NT2/D1 (cell line): ENCODE data around the gene RPS15A.
"Not testable (repeated sequence)": the region's sequence is repeated elsewhere in the genome, so short reads cannot be mapped to it uniquely, and the experiment has no call there.

Experiments
- SUZ12 ChIP-seq: IDR thresholded peaks from 2 replicates; pipeline ENCODE4 v1.6.1; 2011; ENCODE audit not compliant: insufficient read length, insufficient read depth; ENCODE audit errors: extremely low read depth
- YY1 ChIP-seq: IDR thresholded peaks from 2 replicates; pipeline ENCODE4 v1.6.1; 2011; ENCODE audit not compliant: insufficient read length, insufficient read depth
- ZNF274 ChIP-seq: IDR thresholded peaks from 2 replicates; pipeline ENCODE4 v1.6.1; 2011; ENCODE audit warnings: mild to moderate bottlenecking, low read depth, low read length

- not testable (repeated sequence) for TF ChIP-seq ZNF274, SUZ12, YY1
These were observed 55.9 kb downstream of the RPS15A start for GRCh38 chr16:18734279-18734678.
